Naive thymus-derived CD8-positive, alpha-beta T cell (primary cell): Measurements from ENCODE around the gene GPR176. TPM values are rescaled to one million over a fixed set of nuclear protein-coding genes. Genes with fewer than 3 reads are reported as not detected.

ENCODE experiments used
- ATAC-seq, 2 donors: fragments of 150-1000 bp; cut with Tn5 transposase in 1 of 2; sonication (Bioruptor Pico), chemical (Tn5 transposase) in 1 of 2; 1 replicate in 1 of 2; 2 replicates in 1 of 2; pipeline ENCODE4 v1.10.0; 2021; ENCODE audit warnings: mild to moderate bottlenecking in 2 of 2, moderate library complexity in 2 of 2
- POLR2A ChIA-PET: fragments of 350-600 bp; sonication (Branson Sonifier 250); formaldehyde crosslinking; loops from one replicate; lab custom pipeline; 2021; ENCODE audit warnings: antibody characterized with exemption; lab: Charles Lee
- DNase-seq, 10 donors: peaks; one replicate each; pipeline versions ENCODE4 v3.0.0 to v3.0.0-alpha.2; 2020 to 2022
- H3K27ac Mint-ChIP-seq, 10 donors: one replicate each; pipeline ENCODE4 v1.8.0; 2020 to 2022; ENCODE audit warnings: mild to moderate bottlenecking in 10 of 10, mixed read lengths in 10 of 10, moderate library complexity in 4 of 10, inconsistent platforms in 1 of 10
- H3K27me3 Mint-ChIP-seq, 5 donors: one replicate each; pipeline ENCODE4 v1.8.0; 2021 to 2022; ENCODE audit warnings: mixed read lengths in 5 of 5
- H3K36me3 Mint-ChIP-seq, 3 donors: one replicate each; pipeline ENCODE4 v1.8.0; 2020 to 2022; ENCODE audit warnings: mixed read lengths in 3 of 3, mild to moderate bottlenecking in 2 of 3, inconsistent platforms in 1 of 3
- H3K4me1 Mint-ChIP-seq, 4 donors: one replicate each; pipeline ENCODE4 v1.8.0; 2021 to 2022; ENCODE audit warnings: mixed read lengths in 4 of 4
- H3K4me3 Mint-ChIP-seq, 10 donors: one replicate each; pipeline ENCODE4 v1.8.0; 2020 to 2022; ENCODE audit warnings: mild to moderate bottlenecking in 10 of 10, mixed read lengths in 10 of 10, moderate library complexity in 6 of 10, inconsistent platforms in 1 of 10
- H3K9me3 Mint-ChIP-seq, 9 donors: one replicate each; pipeline ENCODE4 v1.8.0; 2020 to 2022; ENCODE audit warnings: mixed read lengths in 9 of 9, mild to moderate bottlenecking in 3 of 9, inconsistent platforms in 1 of 9, moderate library complexity in 1 of 9
- polyA plus RNA-seq, 3 donors: library from polyadenylated mRNA; unstranded; fragments of 300-500 nt; fragmentation: Illumina TruSeq; gene quantifications; one replicate each; pipeline ENCODE4 v1.2.3, GENCODE V29; 2021
- total RNA-seq, 8 experiments: library from RNA in 2 of 8; stranded (reverse) in 2 of 8; gene quantifications; one replicate each; pipeline ENCODE4 v1.2.3 and lab custom pipeline; 2021 to 2026

The GPR176 gene
- total and polyA plus RNA-seq, 5 experiments from 2014 or later, result not detected

- Mint-ChIP-seq H3K27me3 (peaks cover 0 to 4% (median 0%) of the 10 kb centered on the region in 5 donors), H3K27ac (peak overlapping the region; percentile 70 to 98 (median 88)), H3K4me1 (peaks cover 16 to 51% (median 45%) of the 10 kb centered on the region in 4 donors), H3K9me3 (no peaks in the 10 kb centered on the region), H3K4me3 (peak overlapping the region; percentile 71 to 97 (median 93)), H3K36me3 (peaks cover 0 to 3% (median 0%) of the 10 kb centered on the region in 3 donors)
- no peak for DNase-seq
- POLR2A ChIA-PET, result interaction anchor here (0.5 to 1.4 kb wide), 3 partner anchors 249 to 1328 kb away, joined by 3 to 5 read pairs (median 4); partner anchors contain the start of gene FAM98B
- ATAC-seq, result no peak
These were observed 138.1 kb downstream of the GPR176 start for GRCh38 chr15:39781967-39782302.

DNA sequence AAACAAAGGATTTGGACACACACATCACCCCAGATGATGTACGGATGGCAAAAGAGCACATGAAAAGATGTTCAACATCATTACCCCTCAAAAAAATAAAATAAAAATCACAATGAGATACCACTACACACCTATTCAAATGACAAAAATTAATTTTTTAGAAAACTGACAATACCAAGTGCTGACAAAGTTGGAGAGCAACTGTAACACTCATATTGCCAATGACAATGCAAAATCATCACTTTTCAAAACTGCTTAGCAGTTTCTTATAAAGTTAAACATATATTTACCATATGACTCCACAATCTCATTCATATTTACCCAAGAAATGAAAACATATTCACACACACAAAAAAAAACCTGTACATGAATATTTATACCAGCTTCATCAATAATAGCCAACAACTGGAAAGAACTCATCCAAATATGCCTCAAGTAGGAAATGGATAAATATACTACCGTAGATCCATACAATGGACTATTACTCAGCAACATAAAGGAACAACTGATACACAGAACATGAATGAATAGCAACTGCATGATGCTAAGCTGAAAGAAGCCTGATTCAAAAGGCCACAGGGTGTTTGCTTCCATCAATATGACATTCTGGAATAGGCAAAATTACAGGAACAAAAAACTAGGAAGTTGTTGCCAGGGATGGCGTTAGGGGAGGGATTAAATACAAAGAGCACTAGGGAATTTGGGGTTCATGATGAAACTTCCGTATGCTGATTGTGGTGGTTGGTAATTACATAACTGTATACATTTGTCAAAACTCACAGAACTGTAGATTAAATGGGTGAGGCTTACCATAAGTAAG is 138.7 kb downstream of the GPR176 start:
- POLR2A ChIA-PET, result interaction anchor here (1.2 kb wide), 1 partner anchor 1327 kb away, joined by 4 read pairs; the partner anchor contains the start of gene FAM98B
- Mint-ChIP-seq H3K27me3 (peaks cover 0 to 4% (median 0%) of the 10 kb centered on the region in 5 donors), H3K27ac (peak overlapping the region; percentile 70 to 98 (median 87)), H3K36me3 (peaks cover 0 to 3% (median 0%) of the 10 kb centered on the region in 3 donors), H3K4me3 (peak overlapping the region; percentile 71 to 97 (median 93)), H3K4me1 (peaks cover 14 to 48% (median 41%) of the 10 kb centered on the region in 4 donors), H3K9me3 (no peaks in the 10 kb centered on the region)
- no peak for ATAC-seq
- no peak for DNase-seq

DNA sequence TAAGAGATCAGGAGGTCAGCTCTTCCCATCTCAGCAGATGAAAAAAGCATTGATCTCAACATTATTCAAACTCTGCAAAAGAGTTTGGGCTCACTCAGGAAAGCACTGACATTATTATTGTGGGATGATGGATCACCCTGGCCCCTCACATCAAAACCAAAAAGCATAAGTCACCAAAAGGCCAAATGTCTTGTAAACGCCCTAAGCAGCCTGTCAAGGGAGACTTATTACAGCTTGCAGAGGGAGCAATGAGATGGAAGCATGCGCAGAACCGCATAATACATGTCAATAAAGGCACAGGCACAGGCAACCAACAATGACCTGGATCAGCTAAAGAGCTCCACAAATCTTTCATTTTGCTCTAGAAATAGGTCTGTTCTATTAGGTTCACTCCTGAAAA is 142.0 kb downstream of the GPR176 start:
- DNase-seq (no peak), ATAC-seq (no peak)
- Mint-ChIP-seq H3K36me3 (no peaks in the 10 kb centered on the region), H3K27me3 (peaks cover 0 to 4% (median 0%) of the 10 kb centered on the region in 5 donors), H3K4me1 (peaks cover 10 to 35% (median 29%) of the 10 kb centered on the region in 4 donors), H3K4me3 (no peak overlapping the region), H3K9me3 (no peaks in the 10 kb centered on the region), H3K27ac (no peak overlapping the region)
- POLR2A ChIA-PET, result no interaction called here

DNA sequence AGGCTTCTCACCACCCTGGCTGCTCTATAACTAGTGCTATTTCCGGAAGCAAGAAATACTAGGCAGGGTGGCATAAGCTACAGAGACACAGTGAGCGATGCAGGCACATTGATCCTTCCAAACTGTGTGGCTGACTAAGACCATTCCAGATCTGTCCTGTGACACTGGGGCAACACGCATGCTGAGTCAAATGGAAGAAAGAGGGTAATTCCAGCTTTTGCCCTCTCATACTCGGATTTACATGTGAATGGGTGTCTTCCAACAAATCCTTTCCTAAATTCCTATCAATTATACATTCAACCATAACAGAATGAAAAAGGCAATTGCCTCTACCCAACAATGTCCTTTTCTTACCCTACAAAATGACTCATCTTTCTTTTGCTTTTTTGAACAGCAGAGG is 142.6 kb downstream of the GPR176 start:
- H3K27me3 Mint-ChIP-seq, result peaks cover 0 to 4% (median 0%) of the 10 kb centered on the region in 5 donors
- no peaks in the 10 kb centered on the region for H3K9me3 Mint-ChIP-seq
- H3K4me1 Mint-ChIP-seq, result peaks cover 10 to 32% (median 29%) of the 10 kb centered on the region in 4 donors
- POLR2A ChIA-PET, result no interaction called here
- H3K4me3 Mint-ChIP-seq, result no peak overlapping the region
- no peak overlapping the region for H3K27ac Mint-ChIP-seq
- no peak for ATAC-seq
- DNase-seq, result no peak
- no peaks in the 10 kb centered on the region for H3K36me3 Mint-ChIP-seq

- Mint-ChIP-seq H3K4me3 (no peak overlapping the region), H3K27ac (no peak overlapping the region), H3K9me3 (no peaks in the 10 kb centered on the region), H3K27me3 (peaks cover 0 to 4% (median 0%) of the 10 kb centered on the region in 5 donors), H3K4me1 (peaks cover 9 to 21% (median 18%) of the 10 kb centered on the region in 4 donors), H3K36me3 (no peaks in the 10 kb centered on the region)
- POLR2A ChIA-PET, result no interaction called here
- DNase-seq, result no peak
- no peak for ATAC-seq
These were observed 144.0 kb downstream of the GPR176 start for GRCh38 chr15:39776068-39776467.

- H3K4me3 Mint-ChIP-seq, result peak overlapping the region; percentile 41 to 70 (median 58)
- peak in 9 of 10 donors; percentile 15 to 77 (median 58) for DNase-seq
- peaks cover 0 to 4% (median 0%) of the 10 kb centered on the region in 5 donors for H3K27me3 Mint-ChIP-seq
- H3K9me3 Mint-ChIP-seq, result no peaks in the 10 kb centered on the region
- peak overlapping the region in 7 of 10 donors; percentile 3 to 74 (median 26) for H3K27ac Mint-ChIP-seq
- POLR2A ChIA-PET, result interaction anchor here (0.7 to 1.2 kb wide), 3 partner anchors 8 to 41 kb away, joined by 3 to 5 read pairs (median 3); partner anchors contain the start of gene FSIP1
- no peaks in the 10 kb centered on the region for H3K36me3 Mint-ChIP-seq
- peaks cover 9 to 21% (median 18%) of the 10 kb centered on the region in 4 donors for H3K4me1 Mint-ChIP-seq
- ATAC-seq, result peak; percentile 95 to 97
These were observed 145.3 kb downstream of the GPR176 start for GRCh38 chr15:39774688-39775267.

- H3K9me3 Mint-ChIP-seq, result no peaks in the 10 kb centered on the region
- H3K4me1 Mint-ChIP-seq, result peaks cover 9 to 20% (median 17%) of the 10 kb centered on the region in 4 donors
- ATAC-seq (no peak), DNase-seq (no peak)
- H3K27ac Mint-ChIP-seq, result peak overlapping the region in 6 of 10 donors; percentile 7 to 82 (median 30)
- H3K36me3 Mint-ChIP-seq, result no peaks in the 10 kb centered on the region
- no peaks in the 10 kb centered on the region for H3K27me3 Mint-ChIP-seq
- POLR2A ChIA-PET, result no interaction called here
- H3K4me3 Mint-ChIP-seq, result no peak overlapping the region
These were observed 149.0 kb downstream of the GPR176 start for GRCh38 chr15:39770748-39771689.

- ATAC-seq (no peak), DNase-seq (no peak)
- POLR2A ChIA-PET, result no interaction called here
These were observed 152.1 kb downstream of the GPR176 start for GRCh38 chr15:39767921-39768320.

GRCh38 chr15:39761006-39761405 is 159.1 kb downstream of the GPR176 start:
- ATAC-seq, result no peak
- DNase-seq, result no peak
- Mint-ChIP-seq H3K27ac (no peak overlapping the region), H3K4me3 (no peak overlapping the region), H3K9me3 (no peaks in the 10 kb centered on the region), H3K4me1 (no peaks in the 10 kb centered on the region), H3K27me3 (peaks cover 0 to 3% (median 0%) of the 10 kb centered on the region in 5 donors), H3K36me3 (no peaks in the 10 kb centered on the region)
- POLR2A ChIA-PET, result no interaction called here

More at GRCh38 chr15:39767921-39768320, 152.1 kb downstream of the GPR176 start:
- Mint-ChIP-seq H3K4me1 (no peaks in the 10 kb centered on the region), H3K36me3 (no peaks in the 10 kb centered on the region), H3K27ac (no peak overlapping the region), H3K4me3 (no peak overlapping the region), H3K27me3 (no peaks in the 10 kb centered on the region), H3K9me3 (no peaks in the 10 kb centered on the region)

DNA sequence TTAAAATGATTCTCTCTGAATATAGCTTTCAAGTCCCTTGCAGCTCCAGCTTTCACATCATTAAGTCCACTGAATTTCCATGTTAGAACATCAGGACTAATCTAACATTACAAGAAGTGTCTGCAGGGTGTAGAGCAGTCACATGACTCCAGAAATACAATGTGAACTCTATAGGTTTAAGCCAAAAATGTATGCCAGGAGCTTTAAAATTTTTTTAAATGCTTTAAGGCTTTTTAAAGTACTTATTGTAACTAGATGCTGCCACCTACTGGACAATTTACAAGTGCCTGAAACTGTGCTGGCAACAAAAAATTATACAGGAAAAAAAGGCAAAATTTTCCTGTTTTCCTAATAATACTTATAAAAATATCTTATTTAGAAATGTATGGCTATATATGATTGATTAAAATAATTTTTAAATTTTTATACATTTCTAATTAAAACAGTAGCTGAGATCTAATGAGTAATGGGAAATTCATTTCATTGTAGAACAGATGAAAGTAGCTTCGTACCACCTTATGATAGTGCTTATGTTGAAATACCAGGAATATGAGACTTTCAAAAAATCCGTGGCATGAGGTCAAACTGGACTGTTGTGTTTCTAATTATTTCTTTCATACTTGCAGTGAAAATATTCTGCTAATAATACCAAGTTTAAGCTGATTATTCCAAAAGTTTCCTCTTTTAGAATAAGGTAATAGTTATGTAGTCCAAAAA is 163.1 kb downstream of the GPR176 start:
- DNase-seq (peak in 5 of 10 donors; percentile 9 to 57 (median 47)), ATAC-seq (no peak)
- Mint-ChIP-seq H3K9me3 (no peaks in the 10 kb centered on the region), H3K27ac (no peak overlapping the region), H3K4me1 (no peaks in the 10 kb centered on the region), H3K4me3 (no peak overlapping the region), H3K27me3 (peaks cover 0 to 15% (median 0%) of the 10 kb centered on the region in 5 donors), H3K36me3 (no peaks in the 10 kb centered on the region)
- POLR2A ChIA-PET, result interaction anchor here (1.0 kb wide), 1 partner anchor 18 kb away, joined by 3 read pairs; no protein-coding TSS in a partner anchor

DNA sequence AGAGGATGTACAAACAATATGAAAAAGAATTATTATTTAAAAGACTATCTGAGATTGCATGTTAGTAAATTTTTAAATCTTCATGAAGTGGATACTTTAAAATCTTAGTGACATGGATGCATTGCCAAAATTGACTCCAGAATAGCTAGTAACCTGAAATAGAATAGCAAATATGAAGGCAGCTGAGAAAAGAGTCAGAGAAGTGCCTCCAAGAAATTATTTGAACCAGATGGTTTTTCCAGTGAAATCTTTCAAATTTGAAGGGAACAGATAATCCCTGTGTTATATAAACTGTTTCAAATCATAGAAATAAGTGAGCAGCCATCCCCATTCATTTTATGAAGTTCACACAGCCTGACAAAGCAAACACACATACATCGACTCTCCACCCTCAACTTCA is 167.1 kb downstream of the GPR176 start:
- H3K27me3 Mint-ChIP-seq, result peaks cover 6 to 32% (median 12%) of the 10 kb centered on the region in 5 donors
- POLR2A ChIA-PET, result no interaction called here

More for the DNA sequence above, 167.1 kb downstream of the GPR176 start:
- H3K27ac Mint-ChIP-seq, result no peak overlapping the region
- ATAC-seq, result no peak
- peaks cover 0 to 1% (median 0%) of the 10 kb centered on the region in 9 donors for H3K9me3 Mint-ChIP-seq
- H3K36me3 Mint-ChIP-seq, result no peaks in the 10 kb centered on the region
- H3K4me1 Mint-ChIP-seq, result no peaks in the 10 kb centered on the region
- no peak overlapping the region for H3K4me3 Mint-ChIP-seq
- no peak for DNase-seq
